Amniotic epithelial cell (primary cell): ENCODE measurements around the gene ACADSB.
A peak's percentile ranks its signal among the peaks of the same experiment; 100 is the strongest.

Experiments
- DNase-seq: peaks from one replicate; pipeline ENCODE4 v3.0.0-alpha.2; 2010; ENCODE audit warnings: low read depth

Gene ACADSB

GRCh38 chr10:123042708-123043408 is 34.1 kb downstream of the ACADSB start:
- no peak for DNase-seq

- peak; percentile 60 for DNase-seq
These were observed 34.7 kb downstream of the ACADSB start for GRCh38 chr10:123043409-123043925.

- DNase-seq: no peak
These were observed 35.6 kb downstream of the ACADSB start for GRCh38 chr10:123044391-123044790.

- DNase-seq: no peak
These were observed 37.3 kb downstream of the ACADSB start for GRCh38 chr10:123045961-123046731.

GRCh38 chr10:123057968-123058367 is 49.2 kb downstream of the ACADSB start:
- DNase-seq: no peak

- DNase-seq: no peak
These were observed 53.1 kb downstream of the ACADSB start for GRCh38 chr10:123061865-123062264.

GRCh38 chr10:123062726-123063125 is 53.9 kb downstream of the ACADSB start:
- no peak for DNase-seq

- DNase-seq: no peak
These were observed 59.5 kb downstream of the ACADSB start for GRCh38 chr10:123068087-123068853.

GRCh38 chr10:123069246-123069986 is 60.6 kb downstream of the ACADSB start:
- no peak for DNase-seq

GRCh38 chr10:123073187-123073586 is 64.4 kb downstream of the ACADSB start:
- DNase-seq: no peak

GRCh38 chr10:123074215-123074614 is 65.4 kb downstream of the ACADSB start:
- no peak for DNase-seq

- DNase-seq: no peak
These were observed 73.1 kb downstream of the ACADSB start for GRCh38 chr10:123081896-123082295.

- no peak for DNase-seq
These were observed 75.0 kb downstream of the ACADSB start for GRCh38 chr10:123083811-123084210.

- no peak for DNase-seq
These were observed 77.5 kb downstream of the ACADSB start for GRCh38 chr10:123086281-123086680.

GRCh38 chr10:123087348-123087747 is 78.5 kb downstream of the ACADSB start:
- no peak for DNase-seq

- DNase-seq: no peak
These were observed 79.0 kb downstream of the ACADSB start for GRCh38 chr10:123087786-123088185.

GRCh38 chr10:123092635-123093414 is 84.0 kb downstream of the ACADSB start:
- no peak for DNase-seq

- no peak for DNase-seq
These were observed 84.7 kb downstream of the ACADSB start for GRCh38 chr10:123093489-123093888.

GRCh38 chr10:123096452-123096851 is 87.6 kb downstream of the ACADSB start:
- no peak for DNase-seq

GRCh38 chr10:123097039-123097438 is 88.2 kb downstream of the ACADSB start:
- no peak for DNase-seq
